Right renal cortex interstitium (tissue), 3 donors: Measurements from ENCODE around the gene CSF1. TPM values are rescaled to one million over a fixed set of nuclear protein-coding genes. Genes with fewer than 3 reads are reported as not detected.
"Not testable (repeated sequence)": the region's sequence is repeated elsewhere in the genome, so short reads cannot be mapped to it uniquely, and the experiment has no call there.

Experiments
- DNase-seq, 3 donors: peaks; one replicate each; pipeline ENCODE4 v3.0.0-alpha.2; 2013; ENCODE audit warnings: low read depth in 3 of 3, low spot score in 2 of 3
- polyA plus RNA-seq, 3 donors: library from polyadenylated mRNA; unstranded; fragments of 120-200 nt; gene quantifications; one replicate each; pipeline ENCODE4 v1.2.1, GENCODE V29; 2013; ENCODE audit not compliant: insufficient read length in 3 of 3

Gene CSF1
- polyA plus RNA-seq, 3 donors, result 6.8 to 8.1 (median 7.9) TPM

GRCh38 chr1:109917768-109918606, 7.3 kb downstream of the CSF1 start:
- no peak for DNase-seq

GRCh38 chr1:109918671-109919070, 8.0 kb downstream of the CSF1 start:
- DNase-seq, result no peak

- DNase-seq, result no peak
These were observed 8.7 kb downstream of the CSF1 start for GRCh38 chr1:109919303-109919702.

- DNase-seq, result not testable (repeated sequence)
These were observed 9.7 kb downstream of the CSF1 start for GRCh38 chr1:109920391-109920790.

GRCh38 chr1:109922326-109922725, 11.7 kb downstream of the CSF1 start:
- no peak for DNase-seq

- no peak for DNase-seq
These were observed 12.7 kb downstream of the CSF1 start for GRCh38 chr1:109923131-109923945.

- DNase-seq, result no peak
These were observed 13.3 kb downstream of the CSF1 start for GRCh38 chr1:109923946-109924275.

GRCh38 chr1:109924316-109924715, 13.7 kb downstream of the CSF1 start:
- DNase-seq, result no peak

- DNase-seq, result no peak
These were observed 14.7 kb downstream of the CSF1 start for GRCh38 chr1:109925159-109925990.

GRCh38 chr1:109926662-109927300, 16.1 kb downstream of the CSF1 start:
- no peak for DNase-seq

- no peak for DNase-seq
These were observed 16.7 kb downstream of the CSF1 start for GRCh38 chr1:109927356-109927755.

GRCh38 chr1:109927911-109928321, 17.3 kb downstream of the CSF1 start:
- no peak for DNase-seq

- no peak for DNase-seq
These were observed 18.0 kb downstream of the CSF1 start for GRCh38 chr1:109928591-109929111.

GRCh38 chr1:109929170-109929569, 18.5 kb downstream of the CSF1 start:
- DNase-seq, result no peak

GRCh38 chr1:109929588-109930251, 19.1 kb downstream of the CSF1 start:
- DNase-seq, result no peak

- DNase-seq, result no peak
These were observed 19.8 kb downstream of the CSF1 start for GRCh38 chr1:109930252-109930993.

GRCh38 chr1:109931189-109931731, 20.6 kb downstream of the CSF1 start:
- DNase-seq, result peak; percentile 61 to 82 (median 71)

- no peak for DNase-seq
These were observed 21.4 kb downstream of the CSF1 start for GRCh38 chr1:109931911-109932636.
